Thoracic aorta (tissue), 2 donors: ENCODE data around the gene SCYL2. TPM values are rescaled to one million over a fixed set of nuclear protein-coding genes. Genes with fewer than 3 reads are reported as not detected.

Experiments used
- ATAC-seq: fragments of 150-250 bp; one replicate; pipeline ENCODE4 v1.8.0; 2017; ENCODE audit warnings: low read depth; ENCODE audit not compliant: insufficient number of reproducible peaks, low FRiP score
- DNase-seq: peaks from one replicate; pipeline ENCODE4 v3.0.0-alpha.2; 2020; ENCODE audit warnings: low spot score
- H3K27ac ChIP-seq, 2 donors: fragments of 200-600 bp; sonication (generic); 1 replicate in 1 of 2; 2 replicates in 1 of 2; pipeline ENCODE4 v1.5.1; 2016; ENCODE audit warnings: mild to moderate bottlenecking in 2 of 2, moderate library complexity in 2 of 2
- H3K27me3 ChIP-seq: fragments of 200-600 bp; sonication (generic); replicated peaks from 2 replicates; pipeline ENCODE4 v1.6.0; 2016; ENCODE audit warnings: mild to moderate bottlenecking; ENCODE audit not compliant: insufficient read depth
- H3K36me3 ChIP-seq: fragments of 200-600 bp; sonication (generic); one replicate; pipeline ENCODE4 v1.5.1; 2016
- H3K4me1 ChIP-seq, 2 donors: fragments of 200-600 bp; sonication (generic); 1 replicate in 1 of 2; 2 replicates in 1 of 2; pipeline versions ENCODE4 v1.5.1 to v1.6.0; 2016; ENCODE audit warnings: low read depth in 2 of 2, mild to moderate bottlenecking in 1 of 2; ENCODE audit not compliant: control insufficient read depth in 1 of 2
- H3K4me3 ChIP-seq: fragments of 200-600 bp; sonication (generic); 2 replicates; pipeline ENCODE4 v1.5.1; 2016; ENCODE audit warnings: mild to moderate bottlenecking
- H3K9me3 ChIP-seq: fragments of 200-600 bp; sonication (generic); 2 replicates; pipeline ENCODE4 v1.5.1; 2016
- CTCF ChIP-seq: fragments of 200-600 bp; sonication (generic); IDR thresholded peaks from one replicate; pipeline ENCODE4 v1.5.1; 2019; ENCODE audit warnings: antibody characterized with exemption
- total RNA-seq, 2 donors: library from RNA; depleted of rRNA; stranded (reverse); fragments of >200 nt; gene quantifications; one replicate each; pipeline versions ENCODE4 v1.1.0 to v1.2.3, GENCODE V29; 2016

Gene SCYL2
- total RNA-seq, 2 donors from 2014 or later: 44.8 to 52.3 TPM

- DNase-seq (no peak), ATAC-seq (no peak)
- Histone ChIP-seq H3K27ac (no peak overlapping the region), H3K9me3 (no peaks in the 10 kb centered on the region), H3K4me3 (no peak overlapping the region), H3K36me3 (no peaks in the 10 kb centered on the region), H3K4me1 (no peaks in the 10 kb centered on the region), H3K27me3 (no peaks in the 10 kb centered on the region)
- no peak for TF ChIP-seq CTCF
Measured at GRCh38 chr12:100372853-100373640, 106.1 kb downstream of the SCYL2 start.

GRCh38 chr12:100375038-100375735, 108.2 kb downstream of the SCYL2 start:
- no peaks in the 10 kb centered on the region for H3K36me3 ChIP-seq
- no peaks in the 10 kb centered on the region for H3K4me1 ChIP-seq
- H3K4me3 ChIP-seq: no peak overlapping the region
- DNase-seq: no peak
- H3K27ac ChIP-seq: no peak overlapping the region
- no peaks in the 10 kb centered on the region for H3K9me3 ChIP-seq
- no peak for ATAC-seq
- no peak for TF ChIP-seq CTCF
- no peaks in the 10 kb centered on the region for H3K27me3 ChIP-seq

GRCh38 chr12:100376161-100376560, 109.2 kb downstream of the SCYL2 start:
- TF ChIP-seq CTCF: no peak
- Histone ChIP-seq H3K4me1 (no peaks in the 10 kb centered on the region), H3K27ac (no peak overlapping the region), H3K27me3 (no peaks in the 10 kb centered on the region), H3K36me3 (no peaks in the 10 kb centered on the region), H3K9me3 (no peaks in the 10 kb centered on the region), H3K4me3 (no peak overlapping the region)
- DNase-seq (no peak), ATAC-seq (no peak)

- no peak for ATAC-seq
- no peaks in the 10 kb centered on the region for H3K36me3 ChIP-seq
- H3K9me3 ChIP-seq: no peaks in the 10 kb centered on the region
- H3K27me3 ChIP-seq: no peaks in the 10 kb centered on the region
- no peak overlapping the region for H3K27ac ChIP-seq
- DNase-seq: no peak
- no peak overlapping the region for H3K4me3 ChIP-seq
- TF ChIP-seq CTCF: no peak
- H3K4me1 ChIP-seq: no peaks in the 10 kb centered on the region
Measured at GRCh38 chr12:100381379-100381778, 114.4 kb downstream of the SCYL2 start.

- no peaks in the 10 kb centered on the region for H3K36me3 ChIP-seq
- no peaks in the 10 kb centered on the region for H3K9me3 ChIP-seq
- H3K4me1 ChIP-seq: no peaks in the 10 kb centered on the region
- no peak for DNase-seq
- no peak for ATAC-seq
- H3K27me3 ChIP-seq: no peaks in the 10 kb centered on the region
- no peak for TF ChIP-seq CTCF
- H3K4me3 ChIP-seq: no peak overlapping the region
- no peak overlapping the region for H3K27ac ChIP-seq
Measured at GRCh38 chr12:100382338-100382737, 115.4 kb downstream of the SCYL2 start.
